Pulmonary artery endothelial cell (primary cell): Measurements from ENCODE around the gene HHATL. TPM values are rescaled to one million over a fixed set of nuclear protein-coding genes. Genes with fewer than 3 reads are reported as not detected.
"Not testable (repeated sequence)": the region's sequence is repeated elsewhere in the genome, so short reads cannot be mapped to it uniquely, and the experiment has no call there.

Experiments
- DNase-seq: peaks from one replicate; pipeline ENCODE4 v3.0.0-alpha.2; 2011; ENCODE audit warnings: low read depth, low spot score
- total RNA-seq: library from RNA; depleted of rRNA; stranded (reverse); fragments of >200 nt; gene quantifications from 2 replicates; pipeline ENCODE4 v1.2.3, GENCODE V29; 2014

Gene HHATL
- total RNA-seq, 1 donor from 2014 or later = not detected

DNA sequence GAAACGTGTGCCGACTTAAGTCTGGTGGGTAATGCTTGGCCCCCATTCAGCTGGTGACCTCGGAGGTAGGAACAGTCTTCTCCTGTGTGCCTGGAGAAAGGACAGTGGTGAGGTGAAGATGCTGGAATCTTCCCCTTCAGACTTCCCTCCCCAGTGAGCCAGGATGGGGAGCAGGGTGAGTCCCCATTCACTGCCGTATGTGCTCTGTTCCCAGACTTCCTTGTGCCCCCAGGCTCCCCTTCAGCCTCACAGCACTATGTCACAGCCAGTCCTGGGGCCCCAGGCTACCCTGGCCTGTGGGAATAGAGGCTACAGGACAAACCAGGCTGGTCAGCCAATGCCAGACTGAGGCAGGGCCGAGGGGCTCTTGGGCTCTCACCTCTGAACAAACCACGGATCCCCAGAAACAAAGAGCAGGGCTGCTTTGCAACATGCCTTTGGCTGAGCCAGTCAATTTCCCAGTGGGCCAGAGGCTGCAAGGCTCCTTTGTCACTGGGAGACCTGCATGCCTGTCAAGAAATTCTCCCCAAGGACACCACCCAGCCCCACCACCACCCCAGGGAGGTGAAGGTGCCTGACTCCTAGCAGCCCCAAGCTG is 31.8 kb upstream of the HHATL start:
- DNase-seq = no peak

DNA sequence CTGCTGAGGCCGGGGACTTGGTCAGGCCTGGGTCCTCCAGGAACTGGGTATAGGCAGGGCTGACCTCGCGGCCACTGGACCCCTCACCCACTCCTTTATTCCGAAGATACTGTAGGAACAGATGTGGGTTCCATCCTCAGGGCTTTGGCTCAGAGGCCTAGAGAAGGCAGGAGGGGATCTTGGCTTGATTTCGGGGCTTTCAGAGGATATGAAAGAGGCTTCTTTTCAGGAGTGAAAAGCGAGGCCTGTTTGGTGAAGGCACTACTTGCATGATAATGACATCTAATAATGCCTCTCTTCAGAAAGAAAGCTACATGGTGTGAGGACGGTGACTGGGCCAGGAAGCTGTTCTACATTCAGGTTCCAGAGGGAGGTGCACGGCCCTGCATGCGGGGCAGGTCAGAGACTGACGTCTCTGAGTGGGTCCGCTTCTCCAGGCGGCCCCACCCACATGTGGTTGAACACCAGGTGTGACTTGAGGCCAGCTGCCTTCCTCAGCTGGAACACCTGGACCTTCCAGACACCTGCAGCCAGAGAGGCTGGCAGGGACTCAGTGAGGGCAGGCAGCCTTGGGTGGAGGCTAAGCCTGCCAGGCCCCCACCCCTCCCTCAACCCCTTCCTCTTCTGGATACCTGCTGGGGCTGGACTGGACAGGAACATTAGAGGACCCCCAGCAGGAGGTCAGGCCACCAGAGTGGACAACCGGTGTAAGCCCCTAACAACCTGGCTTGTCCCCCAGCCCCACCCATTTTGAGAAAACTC is 31.1 kb upstream of the HHATL start:
- DNase-seq = no peak

DNA sequence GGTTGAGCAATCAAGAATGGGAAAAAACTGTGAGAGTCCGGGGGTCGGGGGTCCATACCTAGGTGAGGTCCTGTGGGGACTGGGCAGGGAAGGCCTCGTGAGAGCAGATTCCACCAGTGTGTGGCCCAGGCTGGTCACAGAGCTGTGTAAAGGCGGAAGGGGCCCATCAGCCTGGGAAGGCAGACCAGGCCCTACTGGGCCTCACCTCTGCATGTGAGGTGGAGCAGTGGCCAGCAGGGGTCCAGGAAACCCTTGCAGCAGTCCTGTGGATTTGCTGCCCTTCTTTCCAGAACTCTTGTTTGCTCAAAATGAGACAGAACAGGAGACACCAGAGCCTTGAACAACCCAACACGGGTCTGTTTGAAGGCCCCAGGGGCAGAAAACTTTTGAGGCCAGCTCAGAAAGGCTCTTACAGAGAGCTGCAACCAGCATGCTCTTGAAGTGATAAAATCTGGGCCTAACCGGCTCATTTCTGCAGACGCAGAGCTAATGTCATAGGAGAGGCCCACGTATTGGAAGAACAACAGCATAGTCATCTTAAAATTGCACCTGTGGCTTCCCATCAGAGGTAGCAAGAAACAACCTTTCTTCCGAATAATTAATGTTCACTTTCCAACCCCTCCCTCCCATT is 30.3 kb upstream of the HHATL start:
- DNase-seq = no peak

DNA sequence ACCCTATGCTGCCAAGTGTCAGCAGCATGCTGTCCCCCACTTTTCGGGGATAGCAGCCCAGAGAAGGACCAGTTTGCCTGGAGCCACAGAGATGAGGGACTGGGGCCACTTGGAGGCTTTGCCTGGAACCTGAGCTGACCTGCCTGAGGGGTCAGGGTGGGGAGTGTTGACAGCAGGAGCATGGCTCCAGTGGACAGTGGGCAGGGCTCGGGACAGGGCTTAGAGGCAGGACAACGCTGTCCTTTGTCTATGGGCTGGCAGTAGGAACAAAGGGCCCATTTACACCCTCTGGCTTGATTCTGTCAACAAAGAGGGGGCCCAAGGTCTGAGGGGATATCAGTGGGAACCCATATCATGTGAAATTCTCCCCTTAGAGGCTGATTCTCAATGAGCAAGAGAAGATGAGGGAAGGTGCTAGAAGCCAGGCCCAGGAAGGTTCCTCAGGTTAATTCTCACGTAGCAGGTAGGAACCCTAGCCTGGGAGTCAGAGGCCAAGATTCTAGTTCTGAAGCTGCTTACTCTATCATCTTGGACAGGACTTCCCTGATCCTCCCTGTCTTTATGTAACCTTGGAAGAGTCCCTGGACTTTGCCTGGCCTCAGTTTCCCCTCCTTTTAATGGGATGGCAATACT is 29.7 kb upstream of the HHATL start:
- no peak for DNase-seq

DNA sequence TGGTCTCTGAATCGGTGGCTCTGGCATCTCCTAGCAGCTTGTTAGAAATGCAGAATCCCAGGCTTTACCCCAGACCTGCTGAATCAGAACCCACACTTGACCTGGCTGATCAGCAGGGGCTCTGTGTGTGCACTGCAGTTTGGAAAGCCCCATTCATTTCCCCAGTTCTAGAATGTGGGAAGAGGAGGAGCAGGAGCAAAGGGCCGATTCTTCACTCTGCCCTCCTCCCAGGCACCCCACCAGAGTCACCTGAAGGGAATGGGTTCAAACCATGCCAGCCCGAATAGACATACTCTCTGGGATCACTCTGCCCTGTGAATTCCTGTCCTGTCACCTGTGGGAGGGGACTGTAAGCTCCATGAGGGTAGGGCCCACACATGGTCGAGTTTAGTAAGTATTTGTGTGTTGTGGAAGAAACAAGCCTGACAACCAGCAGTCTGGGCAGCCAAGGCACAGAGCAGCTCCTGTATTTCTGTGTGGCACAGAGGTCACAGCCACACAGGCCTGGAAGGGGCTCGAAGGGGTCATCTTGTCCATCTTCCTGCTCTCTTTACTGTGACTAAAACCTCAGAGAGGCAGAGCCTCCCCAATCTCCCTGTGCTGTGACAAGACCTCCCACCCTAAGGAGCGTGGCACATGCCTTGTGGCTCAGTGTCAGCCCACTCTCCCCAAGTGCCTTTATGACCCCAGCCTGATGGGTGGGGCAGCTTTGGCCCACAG is 29.0 kb upstream of the HHATL start:
- DNase-seq = no peak

DNA sequence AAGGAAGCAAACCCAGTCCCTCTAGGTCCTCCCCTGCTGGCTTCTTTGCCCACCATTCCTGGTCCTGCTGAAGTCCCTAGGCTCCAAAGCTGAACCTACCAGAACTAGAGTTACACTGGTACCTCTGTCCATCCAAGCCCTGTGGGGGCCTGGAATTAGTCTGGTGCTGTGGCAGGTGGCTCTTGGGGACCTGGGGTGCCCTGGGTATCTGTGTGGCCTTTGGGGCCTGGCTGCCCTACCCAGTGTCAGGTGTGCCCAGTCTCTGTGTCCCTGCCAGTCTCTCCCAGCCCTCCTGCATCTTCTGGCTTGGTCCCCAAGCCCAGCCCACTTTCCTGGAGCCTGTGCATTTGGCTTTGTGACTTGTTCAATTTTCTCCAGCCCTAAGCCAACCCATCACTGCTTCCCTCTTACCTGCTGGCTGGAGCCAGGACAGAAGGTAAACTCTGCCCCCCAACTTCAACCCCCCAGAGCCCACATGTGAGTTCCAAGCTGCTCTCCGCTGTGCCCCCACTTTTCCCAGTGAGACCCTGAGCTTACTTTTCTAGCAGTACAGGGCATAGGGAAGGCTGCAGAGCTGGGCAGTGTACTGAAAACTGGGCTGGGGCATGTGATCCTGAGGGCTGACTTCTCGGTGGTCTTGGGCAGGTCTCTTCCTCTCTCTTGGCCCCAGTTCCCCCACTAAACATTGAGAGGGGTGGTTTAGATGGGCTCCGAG is 28.3 kb upstream of the HHATL start:
- DNase-seq = no peak

DNA sequence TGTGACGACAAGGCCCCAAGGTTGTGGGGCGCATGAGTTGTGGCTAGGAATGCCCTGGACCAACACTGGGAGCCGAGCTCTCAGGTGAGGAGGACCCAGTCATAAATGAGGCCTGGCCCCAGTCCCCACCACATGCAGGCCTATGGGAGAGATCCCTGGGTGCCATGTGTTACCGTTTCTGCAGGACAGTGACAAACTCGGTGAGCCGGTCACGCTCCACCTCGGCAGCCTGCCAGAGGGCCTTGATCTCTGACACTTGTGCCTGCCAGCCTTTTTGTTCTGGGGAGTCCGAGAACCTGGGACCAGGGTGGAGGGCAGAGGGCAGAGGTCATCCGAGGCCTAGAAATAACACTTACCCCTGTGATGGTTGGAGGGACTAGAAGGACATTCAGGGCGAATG is 27.7 kb upstream of the HHATL start:
- no peak for DNase-seq

DNA sequence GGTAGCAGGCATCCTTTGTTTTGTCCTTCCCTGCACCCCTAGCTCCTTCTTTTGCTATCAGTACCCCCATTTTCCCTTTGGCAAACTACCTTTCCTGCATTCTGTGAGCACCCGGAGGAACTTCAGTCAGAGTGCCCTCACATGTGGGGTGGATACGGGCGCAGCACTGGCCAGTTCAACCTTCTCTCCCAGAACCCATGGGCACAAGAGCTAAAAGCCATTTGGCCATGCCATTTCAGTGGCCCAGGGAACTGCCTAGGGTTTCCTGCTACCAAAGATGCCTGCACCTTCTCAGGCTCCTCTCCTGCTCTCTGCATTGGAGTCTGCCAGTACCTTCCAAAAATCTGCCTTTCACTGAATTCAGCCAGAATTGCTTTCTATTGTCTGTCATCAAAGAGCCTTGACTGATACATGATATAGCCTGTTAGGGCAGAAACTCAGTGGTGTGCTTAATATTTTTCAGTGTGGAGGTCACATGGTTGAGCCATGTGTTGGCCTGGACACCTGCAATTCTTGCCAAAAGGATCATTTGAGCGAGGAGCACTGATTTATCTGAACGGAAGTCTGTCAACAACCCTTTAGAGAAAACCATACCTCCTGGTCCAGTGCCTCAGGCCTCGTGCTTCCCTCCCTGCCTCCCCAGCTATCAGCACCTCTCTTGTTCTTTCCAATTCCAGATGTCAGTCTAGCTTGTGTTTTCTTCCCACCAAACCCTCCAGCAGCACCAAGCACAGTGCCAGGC is 27.0 kb upstream of the HHATL start:
- DNase-seq = no peak

DNA sequence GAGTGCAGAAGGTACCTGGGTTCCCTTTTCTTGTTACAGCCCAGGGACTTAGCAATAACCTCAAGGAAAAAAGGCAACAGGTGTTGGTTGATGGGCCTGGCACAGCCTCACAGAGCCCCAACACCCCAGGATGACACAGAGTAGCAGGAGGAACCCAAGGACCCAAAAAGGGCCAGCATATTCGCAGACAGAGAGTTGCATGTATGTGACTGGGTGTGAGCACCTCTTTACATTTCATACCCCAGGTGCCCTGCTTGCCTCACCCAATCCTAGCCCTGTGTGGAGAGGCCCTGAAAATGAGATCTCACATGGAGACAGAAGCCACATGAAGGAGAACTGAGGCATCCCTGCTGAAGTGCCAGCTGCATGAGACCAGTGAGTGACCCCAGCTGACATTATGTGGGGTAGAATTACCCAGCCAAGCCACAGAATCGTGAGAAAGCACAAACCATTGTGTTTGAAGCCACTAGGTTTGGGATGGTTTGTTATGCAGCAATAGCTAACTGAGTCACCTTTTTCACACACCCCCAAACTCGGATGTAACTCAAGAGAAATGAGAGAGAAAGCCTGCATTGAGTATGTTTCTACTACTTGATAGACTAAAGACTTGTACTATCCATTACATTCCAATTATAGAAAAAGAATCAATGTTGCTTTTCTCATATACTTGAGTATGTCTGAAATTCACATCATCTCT is 26.2 kb upstream of the HHATL start:
- DNase-seq = no peak

DNA sequence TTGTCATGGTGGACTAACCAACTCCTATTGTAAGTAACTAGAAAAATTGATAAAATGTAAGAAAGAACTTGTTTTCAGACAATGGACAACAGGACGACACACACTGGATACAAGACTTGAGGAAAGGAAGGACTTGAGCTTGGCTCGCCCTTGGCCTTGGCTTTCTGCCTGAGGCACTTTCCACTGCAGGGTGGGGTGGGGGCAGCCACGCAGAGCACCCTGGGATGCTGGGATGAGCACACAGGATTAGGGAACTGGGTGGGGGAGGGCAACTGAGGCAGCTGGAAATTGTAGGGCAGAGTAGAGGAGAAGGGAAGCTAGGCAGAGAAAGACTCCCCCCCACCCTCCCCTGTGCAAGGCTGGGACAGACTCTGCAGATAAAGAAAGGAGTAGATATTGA is 25.5 kb upstream of the HHATL start:
- no peak for DNase-seq

DNA sequence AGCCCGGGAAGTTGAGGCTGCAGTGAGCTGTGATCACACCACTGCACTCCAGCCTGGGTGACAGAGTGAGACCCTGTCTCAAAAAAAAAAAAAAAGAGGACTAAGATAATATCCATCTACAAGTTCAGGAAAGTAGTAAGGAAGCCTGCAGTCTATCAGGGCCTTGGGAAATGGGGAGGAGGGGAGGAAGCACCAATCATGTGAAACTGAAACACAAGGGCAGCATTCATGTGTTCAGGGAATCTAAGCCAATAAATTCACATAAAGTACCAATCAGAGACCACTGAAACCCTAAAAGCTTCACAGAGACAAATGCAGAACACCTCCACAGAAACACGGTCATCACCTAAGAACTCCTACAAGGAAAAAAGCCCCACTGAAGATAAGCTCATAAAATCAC is 22.9 kb upstream of the HHATL start:
- DNase-seq = no peak

DNA sequence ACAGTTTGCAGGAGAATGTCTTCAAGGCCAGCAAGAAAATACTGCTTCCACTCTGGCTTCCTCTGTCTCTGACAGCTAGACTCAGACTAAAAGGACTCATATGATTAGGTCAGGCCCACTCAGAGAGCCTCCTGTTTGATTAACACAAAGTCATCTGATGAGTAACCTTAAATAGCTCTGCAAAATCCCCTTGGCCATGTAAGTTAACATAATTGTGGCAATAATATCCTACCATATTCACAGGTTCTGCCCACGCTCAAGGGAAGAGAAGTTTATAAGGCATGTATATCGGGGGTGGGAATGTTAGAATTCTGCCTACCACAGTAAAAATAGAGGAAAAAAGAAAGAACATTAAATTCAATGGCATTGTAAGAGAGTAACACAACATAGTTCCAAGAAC is 20.6 kb upstream of the HHATL start:
- no peak for DNase-seq

DNA sequence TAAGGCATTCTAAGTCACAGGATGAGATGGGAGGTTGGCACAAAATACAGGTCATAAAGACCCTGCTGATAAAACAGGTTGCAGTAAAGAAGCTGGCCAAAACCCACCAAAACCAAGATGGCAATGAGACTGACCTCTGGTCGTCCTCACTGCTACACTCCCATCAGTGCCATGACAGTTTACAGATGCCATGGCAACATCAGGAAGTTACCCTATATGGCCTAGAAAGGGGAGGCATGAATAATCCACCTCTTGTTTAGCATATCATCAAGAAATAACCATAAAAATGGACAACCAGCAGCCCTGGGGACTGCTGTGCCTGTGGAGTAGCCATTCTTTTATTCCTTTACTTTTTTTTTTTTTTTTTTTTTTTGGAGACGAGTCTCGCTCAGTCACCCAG is 19.8 kb upstream of the HHATL start:
- DNase-seq = not testable (repeated sequence)

DNA sequence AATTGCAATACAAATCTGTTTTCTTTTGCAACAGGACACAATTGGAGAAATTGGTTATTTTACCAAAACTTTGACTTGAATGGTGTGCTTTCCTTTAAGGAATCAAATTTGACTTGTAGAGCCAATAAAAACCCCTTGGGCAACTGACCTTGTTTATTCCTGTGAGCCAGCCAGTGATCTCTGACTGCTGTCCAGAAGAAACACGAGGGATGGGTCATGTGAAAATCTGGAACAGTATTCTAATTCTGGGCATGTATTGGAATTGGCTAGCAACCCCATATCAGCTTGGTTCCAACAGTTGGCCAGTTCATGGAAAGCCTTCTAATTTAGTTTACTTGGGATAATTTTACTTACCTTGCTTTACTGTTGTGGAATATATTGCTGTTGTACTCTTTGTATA is 19.1 kb upstream of the HHATL start:
- no peak for DNase-seq

DNA sequence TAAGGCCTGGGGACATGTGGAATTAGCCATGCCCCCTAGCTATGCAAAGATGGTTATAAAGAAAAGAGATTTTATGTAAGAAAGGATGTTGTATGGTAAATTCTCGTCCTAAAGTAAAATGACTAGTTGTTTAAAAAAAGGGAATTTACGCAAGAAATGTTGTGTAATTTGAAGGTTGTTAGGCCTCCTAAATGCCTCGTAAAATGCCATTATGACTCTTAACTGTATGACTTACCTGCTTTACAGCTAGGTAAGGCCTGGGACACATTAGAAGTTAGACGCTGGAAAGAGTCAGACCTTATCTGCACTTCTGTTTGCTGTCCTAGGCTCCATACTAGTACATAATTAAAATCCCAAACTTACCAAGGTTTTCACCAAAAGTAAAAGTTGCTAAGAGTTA is 17.5 kb upstream of the HHATL start:
- DNase-seq = no peak

DNA sequence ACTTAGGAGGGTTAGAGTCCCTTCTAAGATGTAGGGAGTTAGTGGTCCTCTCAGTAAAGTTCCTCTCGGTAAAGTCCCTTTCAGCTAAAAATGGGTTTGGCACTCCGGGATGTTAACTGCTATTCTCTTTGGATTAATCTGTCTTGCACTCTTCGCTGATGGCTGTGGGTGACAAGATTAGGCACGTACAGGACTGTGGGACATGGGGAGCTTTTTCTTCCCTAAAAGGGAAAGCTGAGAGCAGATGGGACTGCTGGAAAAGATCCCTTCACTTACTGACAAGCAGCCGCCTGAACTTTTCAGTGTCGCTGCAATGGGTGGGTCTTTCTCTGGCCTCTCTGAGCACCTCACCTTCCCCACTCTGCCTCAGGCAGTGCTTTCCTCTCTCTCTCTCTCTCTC is 16.4 kb upstream of the HHATL start:
- DNase-seq = no peak

DNA sequence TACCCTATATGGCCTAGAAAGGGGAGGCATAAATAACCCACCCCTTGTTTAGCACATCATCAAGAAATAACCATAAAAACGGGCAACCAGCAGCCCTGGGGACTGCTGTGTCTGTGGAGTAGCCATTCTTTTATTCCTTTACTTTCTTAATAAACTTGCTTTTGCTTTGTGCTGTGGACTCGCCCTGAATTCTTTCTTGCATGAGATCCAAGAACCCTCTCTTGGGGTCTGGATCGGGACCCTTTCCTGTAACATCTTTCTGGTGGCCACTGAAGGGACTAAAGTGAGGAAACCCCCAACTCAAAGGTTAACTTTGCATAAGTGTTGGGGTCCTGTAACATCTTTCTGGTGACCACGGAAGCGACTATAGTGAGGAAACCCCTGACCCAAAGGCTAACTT is 15.7 kb upstream of the HHATL start:
- no peak for DNase-seq

DNA sequence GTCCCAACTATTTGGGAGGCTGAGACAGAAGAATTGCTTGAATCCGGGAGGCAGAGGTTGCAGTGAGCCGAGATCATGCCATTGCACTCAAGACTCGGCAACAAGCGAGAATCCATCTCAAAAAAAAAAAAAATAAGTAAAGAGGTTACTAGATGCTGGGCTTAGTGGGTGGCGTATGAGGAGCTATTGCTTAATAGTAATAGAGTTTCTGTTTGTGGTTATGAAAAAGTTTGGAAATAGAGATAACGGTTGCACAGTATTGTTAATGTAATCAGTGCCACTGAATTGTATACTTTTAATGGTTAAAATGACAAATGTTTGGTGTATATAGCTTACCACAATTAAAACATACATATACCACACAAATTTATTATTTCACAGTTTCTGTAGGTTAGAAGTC is 14.7 kb upstream of the HHATL start:
- no peak for DNase-seq

DNA sequence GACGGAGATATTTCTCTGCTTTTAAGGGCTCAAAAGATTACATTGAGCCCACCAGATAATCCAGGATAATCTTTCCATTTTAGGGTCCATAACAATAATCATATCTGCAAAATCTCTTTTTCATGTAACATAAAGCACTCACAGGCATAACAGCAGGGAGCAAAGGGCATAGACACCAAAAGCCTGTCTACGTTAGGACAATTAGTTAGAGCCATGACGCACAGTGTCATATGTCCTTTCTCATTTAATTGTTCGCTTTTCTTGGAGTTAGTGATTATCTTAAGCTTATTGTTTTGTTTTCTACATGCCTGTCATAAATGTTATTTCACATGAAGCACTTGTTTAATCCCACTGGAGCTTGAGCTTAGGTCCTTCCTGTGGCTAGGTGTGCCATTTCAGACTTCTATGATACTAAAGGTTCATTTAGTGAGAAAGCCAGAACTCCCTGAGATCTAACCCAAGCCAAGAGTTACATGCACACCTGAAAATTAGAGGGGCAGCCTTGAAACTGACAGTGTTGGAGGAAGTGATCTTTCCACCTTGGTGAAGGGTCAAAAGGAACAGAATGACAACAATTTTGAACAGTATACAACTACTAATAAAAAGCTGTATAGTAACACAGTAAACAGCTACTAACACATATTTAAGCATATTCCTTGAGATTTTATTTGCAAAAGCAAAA is 11.7 kb upstream of the HHATL start:
- DNase-seq = no peak
